HG02852 (cell line): ENCODE results near the gene BMI1.

Experiments used
- ATAC-seq: cut with Tn5 transposase; IDR thresholded peaks from one replicate; pipeline ENCODE4 v1.9.1; 2021; ENCODE audit warnings: mild to moderate bottlenecking, moderate library complexity; ENCODE audit not compliant: unreplicated experiment

BMI1 gene

DNA sequence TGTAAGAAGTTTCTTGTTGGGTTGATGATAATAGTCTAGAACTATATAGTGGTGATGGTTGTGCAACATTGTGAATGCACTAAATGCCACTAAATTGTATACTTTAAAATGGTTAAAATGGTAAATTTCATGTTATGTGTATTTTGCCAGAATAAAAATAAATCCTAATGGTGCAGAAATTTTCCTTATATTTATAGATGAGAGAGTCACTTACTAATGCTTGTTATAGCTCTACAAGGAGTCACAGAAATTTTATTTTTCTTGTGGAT, 45.5 kb downstream of the BMI1 start:
- no peak for ATAC-seq

- no peak for ATAC-seq
These were observed 45.9 kb downstream of the BMI1 start for GRCh38 chr10:22366771-22367170.

DNA sequence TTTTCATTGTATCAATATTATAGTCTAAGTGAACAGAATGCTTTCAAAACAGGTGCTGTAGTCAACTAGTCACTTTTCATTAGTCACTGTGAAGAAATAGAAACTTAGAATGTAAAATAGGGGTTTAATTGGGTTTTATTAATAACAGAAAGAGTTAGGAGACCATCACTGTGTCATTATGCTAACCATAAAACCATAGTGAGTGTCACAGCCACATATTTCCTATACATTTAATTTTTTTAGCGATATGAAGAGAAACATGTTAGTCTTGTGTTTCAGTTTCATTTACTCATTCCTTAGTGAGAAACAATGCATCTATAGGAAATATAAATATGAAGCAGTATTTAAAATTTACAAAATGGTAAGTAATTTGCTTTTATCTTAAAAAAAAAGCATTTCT, 46.6 kb downstream of the BMI1 start:
- ATAC-seq, result no peak

DNA sequence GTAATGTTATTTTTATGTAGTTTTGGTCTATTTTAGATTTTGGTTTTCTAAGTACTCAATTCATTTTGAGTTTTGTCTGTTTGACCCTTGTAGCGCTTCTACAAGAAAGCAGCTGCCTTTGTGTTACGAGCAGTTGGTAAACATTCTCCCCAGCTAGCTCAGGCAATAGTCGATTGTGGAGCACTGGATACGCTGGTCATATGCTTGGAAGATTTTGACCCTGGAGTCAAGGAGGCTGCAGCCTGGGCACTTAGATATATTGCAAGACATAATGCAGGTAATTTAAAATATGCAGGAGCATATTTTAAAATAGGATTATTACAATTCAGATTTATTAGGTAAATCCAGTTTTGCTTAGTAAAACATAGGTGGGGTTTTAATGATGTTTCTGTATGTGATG, 47.5 kb downstream of the BMI1 start:
- ATAC-seq, result no peak

GRCh38 chr10:22368981-22369380, 48.1 kb downstream of the BMI1 start:
- ATAC-seq, result no peak

GRCh38 chr10:22369434-22370072, 48.7 kb downstream of the BMI1 start:
- ATAC-seq, result peak; percentile 60

- no peak for ATAC-seq
These were observed 49.4 kb downstream of the BMI1 start for GRCh38 chr10:22370320-22370719.

GRCh38 chr10:22372298-22372697, 51.4 kb downstream of the BMI1 start:
- no peak for ATAC-seq

DNA sequence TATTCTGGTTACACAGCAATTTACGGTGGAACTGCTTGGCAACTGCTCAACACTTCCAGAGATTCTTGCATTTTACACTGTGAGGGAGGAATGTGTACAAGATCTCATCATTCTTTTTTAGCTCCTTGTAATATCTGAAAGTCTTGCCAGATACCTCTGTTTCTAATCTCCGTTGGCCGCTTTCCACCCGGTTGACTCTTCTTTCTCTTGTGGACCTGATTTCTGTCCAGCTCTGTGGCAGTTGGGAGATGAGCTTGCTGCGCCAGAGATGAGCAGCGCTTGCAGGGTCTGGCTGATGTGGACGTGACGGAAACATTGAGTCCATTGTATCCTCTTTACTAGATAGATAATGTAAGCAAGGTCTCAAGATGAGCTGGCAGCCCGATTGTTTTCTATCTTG, 52.0 kb downstream of the BMI1 start:
- ATAC-seq, result no peak

- no peak for ATAC-seq
These were observed 53.7 kb downstream of the BMI1 start for GRCh38 chr10:22374489-22375126.

DNA sequence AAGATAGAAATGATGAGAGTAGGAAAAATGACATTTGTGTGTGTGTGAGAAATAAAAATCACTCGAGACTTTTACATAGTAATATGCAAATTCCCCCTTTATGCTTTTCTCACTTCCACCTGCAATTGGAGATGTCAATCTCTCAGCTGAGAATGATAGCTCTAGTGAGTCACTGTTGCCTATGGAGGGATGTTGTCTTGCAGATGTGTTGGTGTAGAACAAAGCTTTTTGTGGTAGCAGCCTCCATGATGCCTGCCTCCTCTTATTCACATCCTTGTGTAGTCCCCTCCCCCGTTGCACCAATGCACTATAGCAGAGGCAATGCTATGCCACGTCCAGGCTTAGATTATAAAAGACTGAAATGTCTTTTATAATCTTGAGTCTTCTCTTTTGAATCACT, 58.2 kb downstream of the BMI1 start:
- ATAC-seq, result peak; percentile 60
